OCI-LY3 (cell line): ENCODE measurements around the gene ANKRD33B.

ENCODE experiments used
- EZH2phosphoT487 ChIP-seq: fragments of 200-600 bp; shearing (Covaris generic); IDR thresholded peaks from 2 replicates; pipeline ENCODE4 v1.6.1; 2018; ENCODE audit warnings: antibody characterized with exemption, mixed run types, low read depth
- TF ChIP-seq, protein P1 (sequence below): fragments of 200-600, 300-600 bp; sonication (generic); IDR thresholded peaks from 2 replicates; pipeline ENCODE4 v1.5.1; 2014; ENCODE audit warnings: antibody characterized with exemption, low read length, low read depth

DNA sequence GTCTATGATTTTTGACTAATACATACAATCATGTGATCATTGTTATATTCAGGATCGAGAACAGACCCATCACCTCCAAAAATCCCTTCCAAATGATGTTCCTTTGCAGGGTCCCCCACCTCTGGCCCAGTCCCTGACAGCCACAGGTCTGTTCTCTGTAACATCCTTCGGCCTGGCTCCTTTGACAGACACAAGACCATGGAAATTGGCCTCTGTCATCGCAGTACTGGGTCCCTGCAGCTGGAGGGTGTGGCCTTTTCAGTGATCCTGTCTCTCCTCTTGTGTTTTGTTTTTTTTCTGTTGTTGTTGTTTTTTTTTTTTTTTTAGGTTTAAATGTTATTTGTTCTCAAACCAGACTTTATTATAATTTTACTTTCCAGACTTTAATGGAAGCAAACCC, 27.4 kb upstream of the ANKRD33B start:
- TF ChIP-seq, protein P1, sequence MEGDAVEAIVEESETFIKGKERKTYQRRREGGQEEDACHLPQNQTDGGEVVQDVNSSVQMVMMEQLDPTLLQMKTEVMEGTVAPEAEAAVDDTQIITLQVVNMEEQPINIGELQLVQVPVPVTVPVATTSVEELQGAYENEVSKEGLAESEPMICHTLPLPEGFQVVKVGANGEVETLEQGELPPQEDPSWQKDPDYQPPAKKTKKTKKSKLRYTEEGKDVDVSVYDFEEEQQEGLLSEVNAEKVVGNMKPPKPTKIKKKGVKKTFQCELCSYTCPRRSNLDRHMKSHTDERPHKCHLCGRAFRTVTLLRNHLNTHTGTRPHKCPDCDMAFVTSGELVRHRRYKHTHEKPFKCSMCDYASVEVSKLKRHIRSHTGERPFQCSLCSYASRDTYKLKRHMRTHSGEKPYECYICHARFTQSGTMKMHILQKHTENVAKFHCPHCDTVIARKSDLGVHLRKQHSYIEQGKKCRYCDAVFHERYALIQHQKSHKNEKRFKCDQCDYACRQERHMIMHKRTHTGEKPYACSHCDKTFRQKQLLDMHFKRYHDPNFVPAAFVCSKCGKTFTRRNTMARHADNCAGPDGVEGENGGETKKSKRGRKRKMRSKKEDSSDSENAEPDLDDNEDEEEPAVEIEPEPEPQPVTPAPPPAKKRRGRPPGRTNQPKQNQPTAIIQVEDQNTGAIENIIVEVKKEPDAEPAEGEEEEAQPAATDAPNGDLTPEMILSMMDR: no peak
- no peak for TF ChIP-seq EZH2phosphoT487
